GM12864 (cell line): ENCODE results near the gene ZBTB24.

ENCODE experiments used
- DNase-seq: peaks from one replicate; pipeline ENCODE4 v3.0.0-alpha.2; 2011; ENCODE audit warnings: low read depth
- H3K4me3 ChIP-seq: 2 replicates; pipeline ENCODE4 v1.5.1; 2011; ENCODE audit warnings: mild to moderate bottlenecking, low read depth, low read length, control low read depth
- TF ChIP-seq, protein P1 (sequence below): IDR thresholded peaks from 2 replicates; pipeline ENCODE4 v1.5.1; 2011; ENCODE audit warnings: low read depth, mild to moderate bottlenecking, moderate library complexity, low read length, control low read depth, inconsistent platforms; ENCODE audit errors: missing control alignments

The ZBTB24 gene

DNA sequence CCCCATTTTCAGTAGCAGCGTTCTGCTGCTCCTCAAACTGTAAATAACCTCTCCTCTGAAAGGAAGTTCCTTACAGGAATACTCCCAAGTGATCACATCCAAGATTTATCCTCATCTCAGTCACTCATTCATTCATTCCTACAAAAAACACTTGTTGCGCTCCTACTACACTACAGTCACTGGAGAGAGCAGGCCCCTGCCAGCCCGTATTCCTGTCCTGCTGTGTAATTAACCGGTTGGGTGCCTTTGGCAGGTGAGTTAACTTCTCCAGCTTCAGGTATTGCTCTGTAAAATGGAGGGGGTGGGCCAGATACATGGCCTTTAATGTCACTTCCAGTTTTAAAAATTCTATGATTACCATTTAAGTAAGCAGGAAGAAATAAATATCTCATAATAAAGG lies 15.0 kb upstream of the ZBTB24 start:
- H3K4me3 ChIP-seq: no peak overlapping the region
- no peak for DNase-seq

DNA sequence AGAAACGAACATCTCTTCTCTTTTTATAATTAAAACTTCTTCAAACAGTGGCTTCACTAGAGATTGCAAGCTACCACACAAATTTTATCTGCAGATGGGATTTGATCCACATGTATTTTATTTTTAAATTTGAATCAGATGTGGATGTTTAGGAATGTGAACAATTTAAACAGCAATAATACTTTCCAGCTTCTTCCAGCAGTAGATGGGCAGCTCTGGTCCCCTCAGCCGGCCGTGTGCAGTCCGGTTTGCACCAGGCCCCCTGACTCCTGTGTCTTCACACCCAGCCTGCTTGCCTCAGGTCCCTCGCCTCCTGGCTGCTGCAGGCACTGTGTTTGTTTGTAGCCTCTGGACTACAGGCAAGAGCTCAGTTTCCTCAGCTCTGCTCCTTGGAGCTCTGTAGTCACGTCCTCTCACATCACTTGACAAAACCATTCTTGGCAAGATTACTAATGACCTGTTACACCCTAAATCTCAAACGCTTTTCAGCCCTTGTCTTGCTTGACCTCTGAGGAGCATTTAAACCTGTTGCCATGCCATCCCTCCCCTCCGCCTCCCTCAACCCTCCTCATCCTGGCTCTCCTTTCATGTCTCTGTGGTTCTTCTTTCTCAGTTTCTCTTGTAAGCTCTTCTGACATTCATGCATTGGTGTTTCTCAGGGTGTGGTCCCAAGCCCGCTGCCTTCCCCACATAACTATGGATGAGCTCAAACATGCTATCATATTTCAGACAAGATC lies 13.2 kb upstream of the ZBTB24 start:
- H3K4me3 ChIP-seq: no peak overlapping the region
- TF ChIP-seq, protein P1, sequence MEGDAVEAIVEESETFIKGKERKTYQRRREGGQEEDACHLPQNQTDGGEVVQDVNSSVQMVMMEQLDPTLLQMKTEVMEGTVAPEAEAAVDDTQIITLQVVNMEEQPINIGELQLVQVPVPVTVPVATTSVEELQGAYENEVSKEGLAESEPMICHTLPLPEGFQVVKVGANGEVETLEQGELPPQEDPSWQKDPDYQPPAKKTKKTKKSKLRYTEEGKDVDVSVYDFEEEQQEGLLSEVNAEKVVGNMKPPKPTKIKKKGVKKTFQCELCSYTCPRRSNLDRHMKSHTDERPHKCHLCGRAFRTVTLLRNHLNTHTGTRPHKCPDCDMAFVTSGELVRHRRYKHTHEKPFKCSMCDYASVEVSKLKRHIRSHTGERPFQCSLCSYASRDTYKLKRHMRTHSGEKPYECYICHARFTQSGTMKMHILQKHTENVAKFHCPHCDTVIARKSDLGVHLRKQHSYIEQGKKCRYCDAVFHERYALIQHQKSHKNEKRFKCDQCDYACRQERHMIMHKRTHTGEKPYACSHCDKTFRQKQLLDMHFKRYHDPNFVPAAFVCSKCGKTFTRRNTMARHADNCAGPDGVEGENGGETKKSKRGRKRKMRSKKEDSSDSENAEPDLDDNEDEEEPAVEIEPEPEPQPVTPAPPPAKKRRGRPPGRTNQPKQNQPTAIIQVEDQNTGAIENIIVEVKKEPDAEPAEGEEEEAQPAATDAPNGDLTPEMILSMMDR: no peak
- DNase-seq: no peak

More for the DNA sequence above, 15.0 kb upstream of the ZBTB24 start:
- TF ChIP-seq, protein P1: no peak

DNA sequence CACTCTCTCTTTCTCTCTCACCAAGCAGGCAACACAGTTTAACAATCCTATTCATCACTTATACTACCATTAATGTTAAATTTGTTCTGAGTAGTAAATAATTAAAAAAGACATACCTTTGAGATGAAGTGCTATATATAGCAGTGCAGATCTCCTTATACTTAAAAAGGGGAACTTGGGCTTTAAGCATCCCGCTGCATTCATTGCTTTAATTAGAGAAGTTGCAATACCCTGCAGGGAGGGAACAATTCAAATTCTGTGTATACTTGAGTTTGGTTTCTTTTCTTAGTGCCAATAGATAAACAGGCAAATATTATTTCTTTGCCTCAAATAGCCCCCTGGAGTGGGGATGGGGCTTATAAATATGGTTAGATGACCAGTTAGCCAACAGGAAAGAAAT lies 10.8 kb upstream of the ZBTB24 start:
- TF ChIP-seq, protein P1: no peak
- DNase-seq: no peak
- no peak overlapping the region for H3K4me3 ChIP-seq

DNA sequence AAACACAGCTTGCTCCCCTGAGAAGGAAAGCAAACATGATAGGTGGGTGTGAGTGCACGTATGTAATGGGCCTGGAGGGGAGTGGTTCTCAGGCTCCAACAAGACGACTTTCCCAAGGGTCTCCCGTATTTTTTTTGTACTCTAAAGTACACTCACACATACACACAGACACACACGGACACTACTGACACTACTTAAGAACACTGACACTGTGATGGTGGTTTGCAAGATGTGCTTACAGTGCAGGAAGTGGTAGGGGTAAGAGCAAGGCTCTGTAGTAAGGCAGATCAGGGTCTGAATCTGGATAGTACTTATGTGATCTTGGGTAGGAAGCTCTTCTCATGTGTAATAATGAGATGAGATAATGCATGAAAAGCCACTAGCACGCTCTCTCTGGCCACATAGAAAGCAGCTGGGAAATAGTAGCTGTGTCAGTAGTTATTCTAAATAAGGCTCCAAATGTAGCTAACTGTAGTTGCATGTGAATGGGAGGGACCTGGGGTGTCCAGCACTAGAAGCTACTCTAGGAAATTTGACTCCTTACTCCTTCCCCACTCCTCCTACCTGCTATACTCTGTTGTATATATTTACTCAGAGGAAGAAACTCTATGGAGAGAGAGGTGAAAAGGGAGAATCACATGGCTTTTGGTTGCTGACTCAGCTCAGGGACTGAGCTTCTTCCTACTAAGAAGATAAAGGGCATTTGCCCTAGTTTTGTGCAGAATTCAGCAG lies 8.4 kb upstream of the ZBTB24 start:
- DNase-seq: no peak
- TF ChIP-seq, protein P1: no peak
- H3K4me3 ChIP-seq: no peak overlapping the region

DNA sequence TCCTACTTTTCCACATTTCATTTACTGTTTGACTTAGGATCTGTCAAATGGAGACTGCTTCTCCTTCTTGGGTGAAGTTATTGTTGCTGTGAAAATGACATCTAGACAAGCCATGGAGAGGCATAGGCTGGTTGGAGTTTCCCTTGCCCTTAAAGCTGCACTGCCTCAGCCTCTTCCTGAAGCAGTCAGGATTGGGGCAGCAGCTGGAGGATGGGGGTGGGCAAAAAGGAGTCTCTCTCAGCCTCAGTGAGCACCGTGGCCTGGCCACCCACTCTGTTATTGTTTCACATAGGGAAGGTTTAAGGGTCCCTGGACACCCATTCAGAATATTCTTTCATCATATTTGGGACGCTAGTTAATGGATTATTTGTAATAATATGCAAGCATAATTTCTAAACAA lies 7.7 kb upstream of the ZBTB24 start:
- no peak overlapping the region for H3K4me3 ChIP-seq
- TF ChIP-seq, protein P1: no peak
- no peak for DNase-seq

DNA sequence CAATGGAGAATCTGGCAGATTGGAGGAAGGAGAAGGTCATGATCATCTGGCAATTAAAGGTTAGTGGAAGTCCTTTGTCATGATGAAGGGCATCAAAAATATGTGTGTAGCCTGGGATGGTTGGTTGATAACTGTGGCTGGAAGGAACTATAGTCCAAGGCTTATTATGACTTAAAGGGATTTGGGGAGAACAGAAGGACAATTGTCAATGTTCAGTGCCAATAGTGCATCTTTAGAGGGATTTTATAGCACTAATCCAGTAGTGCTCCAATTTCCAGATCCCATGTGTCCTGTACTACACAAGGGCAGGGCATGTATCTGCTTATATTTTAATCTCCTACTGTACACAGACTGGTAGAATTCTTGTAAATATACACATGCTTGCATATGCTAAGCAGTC lies 5.0 kb upstream of the ZBTB24 start:
- no peak overlapping the region for H3K4me3 ChIP-seq
- TF ChIP-seq, protein P1: no peak
- DNase-seq: no peak
